H9 (cell line): ENCODE measurements around the gene CAPN8. TPM values are rescaled to one million over a fixed set of nuclear protein-coding genes. Genes with fewer than 3 reads are reported as not detected.

Experiments
- DNase-seq: peaks from one replicate; pipeline ENCODE4 v3.0.0-alpha.2; 2017
- H2AFZ ChIP-seq: one replicate; pipeline ENCODE4 v1.6.1; 2013; ENCODE audit warnings: mild to moderate bottlenecking, low read length, control low read depth, moderate library complexity
- H2AK5ac ChIP-seq: 2 replicates; pipeline ENCODE4 v1.6.1; 2013; ENCODE audit warnings: low read length, control low read depth, mixed read lengths; ENCODE audit not compliant: insufficient read length
- H2BK120ac ChIP-seq: one replicate; pipeline ENCODE4 v1.6.1; 2013; ENCODE audit warnings: low read depth, mild to moderate bottlenecking, low read length, control low read depth, inconsistent platforms; ENCODE audit not compliant: poor library complexity, severe bottlenecking
- H2BK12ac ChIP-seq: 2 replicates; pipeline ENCODE4 v1.6.1; 2013; ENCODE audit warnings: low read length, control low read depth, mixed read lengths, low read depth; ENCODE audit not compliant: insufficient read length
- H2BK15ac ChIP-seq: 2 replicates; pipeline ENCODE4 v1.6.1; 2013; ENCODE audit warnings: low read depth, low read length, control low read depth
- H2BK20ac ChIP-seq: one replicate; pipeline ENCODE4 v1.6.1; 2013; ENCODE audit warnings: low read depth, mild to moderate bottlenecking, low read length, control low read depth, inconsistent platforms; ENCODE audit not compliant: poor library complexity, severe bottlenecking
- H2BK5ac ChIP-seq: 2 replicates; pipeline ENCODE4 v1.6.1; 2013; ENCODE audit warnings: low read length, control low read depth, mixed read lengths; ENCODE audit not compliant: insufficient read length
- H3K14ac ChIP-seq: 2 replicates; pipeline ENCODE4 v1.6.1; 2013; ENCODE audit warnings: low read length, control low read depth; ENCODE audit not compliant: insufficient read depth
- H3K18ac ChIP-seq: 2 replicates; pipeline ENCODE4 v1.6.1; 2013; ENCODE audit warnings: low read depth, mild to moderate bottlenecking, mixed read lengths, low read length, control low read depth; ENCODE audit not compliant: insufficient read length
- H3K23ac ChIP-seq: 2 replicates; pipeline ENCODE4 v1.6.1; 2013; ENCODE audit warnings: low read length, control low read depth, mixed read lengths, low read depth; ENCODE audit not compliant: insufficient read length
- H3K23me2 ChIP-seq: 2 replicates; pipeline ENCODE4 v1.6.1; 2013; ENCODE audit warnings: low read depth, mild to moderate bottlenecking, mixed read lengths, low read length, control low read depth; ENCODE audit not compliant: insufficient read length, poor library complexity, severe bottlenecking
- H3K27ac ChIP-seq: 2 replicates; pipeline ENCODE4 v1.5.1; 2013; ENCODE audit warnings: low read length, control low read depth, mixed read lengths, low read depth; ENCODE audit not compliant: insufficient read length
- H3K27me3 ChIP-seq: 2 replicates; pipeline ENCODE4 v1.6.1; 2013; ENCODE audit warnings: low read length, control low read depth, inconsistent platforms; ENCODE audit not compliant: insufficient read depth
- H3K4ac ChIP-seq: 2 replicates; pipeline ENCODE4 v1.6.1; 2013; ENCODE audit warnings: low read depth, mild to moderate bottlenecking, control low read depth, inconsistent platforms, low read length, moderate library complexity
- H3K4me1 ChIP-seq: 2 replicates; pipeline ENCODE4 v1.6.1; 2013; ENCODE audit warnings: low read length, control low read depth, inconsistent platforms; ENCODE audit not compliant: insufficient read depth
- H3K4me2 ChIP-seq: 2 replicates; pipeline ENCODE4 v1.6.1; 2013; ENCODE audit warnings: low read length, control low read depth, mixed read lengths; ENCODE audit not compliant: insufficient read length, insufficient read depth
- H3K56ac ChIP-seq: 2 replicates; pipeline ENCODE4 v1.6.1; 2013; ENCODE audit warnings: low read depth, mild to moderate bottlenecking, mixed read lengths, low read length, control low read depth; ENCODE audit not compliant: insufficient read length
- H3K79me1 ChIP-seq: 2 replicates; pipeline ENCODE4 v1.6.1; 2013; ENCODE audit warnings: low read depth, mild to moderate bottlenecking, moderate library complexity, low read length, control low read depth, inconsistent platforms; ENCODE audit not compliant: insufficient read depth, poor library complexity, severe bottlenecking
- H3K79me2 ChIP-seq: 2 replicates; pipeline ENCODE4 v1.6.1; 2013; ENCODE audit warnings: low read length, control low read depth, inconsistent platforms; ENCODE audit not compliant: insufficient read depth
- H3K9ac ChIP-seq: 2 replicates; pipeline ENCODE4 v1.6.1; 2013; ENCODE audit warnings: low read length, control low read depth, mixed read lengths; ENCODE audit not compliant: insufficient read length; ENCODE audit errors: extremely low read depth
- H3K9me3 ChIP-seq: one replicate; pipeline ENCODE4 v1.6.1; 2013; ENCODE audit warnings: low read depth, low read length, inconsistent platforms; ENCODE audit not compliant: control insufficient read depth
- H3T11ph ChIP-seq: one replicate; pipeline ENCODE4 v1.6.1; 2013; ENCODE audit warnings: mild to moderate bottlenecking, low read length, control low read depth, inconsistent platforms
- H4K20me1 ChIP-seq: one replicate; pipeline ENCODE4 v1.6.1; 2013; ENCODE audit not compliant: control insufficient read depth, insufficient read length, insufficient read depth
- H4K5ac ChIP-seq: 2 replicates; pipeline ENCODE4 v1.6.1; 2013; ENCODE audit warnings: low read depth, mild to moderate bottlenecking, mixed read lengths, low read length, control low read depth; ENCODE audit not compliant: insufficient read length
- H4K8ac ChIP-seq: replicated peaks from 2 replicates; pipeline ENCODE4 v1.6.1; 2013; ENCODE audit warnings: low read length, control low read depth, mixed read lengths, low read depth; ENCODE audit not compliant: insufficient read length
- H4K91ac ChIP-seq: 2 replicates; pipeline ENCODE4 v1.6.1; 2013; ENCODE audit warnings: low read depth, mild to moderate bottlenecking, moderate library complexity, mixed read lengths, low read length, control low read depth; ENCODE audit not compliant: insufficient read length
- H3K27ac Mint-ChIP-seq, 3 experiments: 2 replicates in 2 of 3; 3 replicates in 1 of 3; pipeline ENCODE4 v1.8.0; 2020 to 2021; ENCODE audit warnings: mixed read lengths in 3 of 3, mild to moderate bottlenecking in 1 of 3, moderate library complexity in 1 of 3
- H3K27me3 Mint-ChIP-seq: 2 replicates; pipeline ENCODE4 v1.8.0; 2021; ENCODE audit warnings: low read depth, mild to moderate bottlenecking, moderate library complexity, mixed read lengths
- H3K36me3 Mint-ChIP-seq, 3 experiments: 2 replicates in 2 of 3; 3 replicates in 1 of 3; pipeline ENCODE4 v1.8.0; 2020 to 2021; ENCODE audit warnings: low read depth in 3 of 3, mixed read lengths in 3 of 3; ENCODE audit not compliant: insufficient read depth in 1 of 3
- H3K4me1 Mint-ChIP-seq, 2 experiments: 2 replicates each; pipeline ENCODE4 v1.8.0; 2020; ENCODE audit warnings: mixed read lengths in 2 of 2
- H3K4me3 Mint-ChIP-seq, 2 experiments: 2 replicates in 1 of 2; 3 replicates in 1 of 2; pipeline ENCODE4 v1.8.0; 2020 to 2021; ENCODE audit warnings: mild to moderate bottlenecking in 2 of 2, mixed read lengths in 2 of 2, moderate library complexity in 1 of 2
- H3K9me3 Mint-ChIP-seq, 2 experiments: 2 replicates in 1 of 2; 3 replicates in 1 of 2; pipeline ENCODE4 v1.8.0; 2020; ENCODE audit warnings: mild to moderate bottlenecking in 2 of 2, mixed read lengths in 2 of 2, moderate library complexity in 1 of 2
- WGBS: extraction: QIAGEN DNeasy Blood & Tissue Kit; methylation state at CpG from one replicate; pipeline ENCODE4 v1.1.7; 2013; ENCODE audit warnings: missing lambda C conversion rate, low lambda C conversion rate, mixed read lengths; ENCODE audit not compliant: insufficient read length; ENCODE audit errors: extremely low coverage; 5-methylcytosine and 5-hydroxymethylcytosine counted together
- total RNA-seq: library from RNA; stranded (reverse); gene quantifications from 2 replicates; pipeline ENCODE4 v1.2.1, GENCODE V29; 2021
- TF ChIP-seq, protein P1 (sequence below): fragments of 200-600 bp; sonication (generic); conservative IDR thresholded peaks from 3 replicates; pipeline ENCODE4 v1.8.0; 2021; ENCODE audit warnings: antibody characterized with exemption, mild to moderate bottlenecking

CAPN8 gene
- total RNA-seq, 1 experiment from 2014 or later: not detected

DNA sequence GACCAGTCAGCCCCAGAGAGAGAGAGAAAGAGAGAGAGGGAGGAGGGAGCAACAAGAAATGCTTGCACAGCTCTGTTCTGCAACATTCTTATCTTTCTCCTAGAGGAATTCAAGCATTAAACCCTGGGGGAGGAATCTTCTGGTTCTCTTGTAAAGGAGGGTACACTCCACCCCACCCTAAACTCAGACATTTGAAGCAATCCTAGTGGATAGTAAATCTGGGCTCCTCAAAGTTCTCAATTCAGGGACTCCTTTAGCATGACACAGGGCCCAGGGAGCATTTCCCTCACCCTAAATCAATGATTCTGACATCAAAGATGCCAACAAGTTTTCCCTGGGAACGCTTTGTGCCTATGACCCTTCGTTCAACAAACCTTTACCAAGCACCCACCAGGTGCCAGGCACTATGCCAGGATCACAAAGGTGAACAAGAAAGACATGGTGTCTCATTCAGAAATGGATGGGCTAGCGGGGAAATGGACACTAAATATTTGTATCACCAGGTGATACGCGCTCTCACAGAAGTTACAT, 35.0 kb upstream of the CAPN8 start:
- no peak overlapping the region for H4K5ac ChIP-seq
- no peak overlapping the region for H3K56ac ChIP-seq
- TF ChIP-seq, protein P1, sequence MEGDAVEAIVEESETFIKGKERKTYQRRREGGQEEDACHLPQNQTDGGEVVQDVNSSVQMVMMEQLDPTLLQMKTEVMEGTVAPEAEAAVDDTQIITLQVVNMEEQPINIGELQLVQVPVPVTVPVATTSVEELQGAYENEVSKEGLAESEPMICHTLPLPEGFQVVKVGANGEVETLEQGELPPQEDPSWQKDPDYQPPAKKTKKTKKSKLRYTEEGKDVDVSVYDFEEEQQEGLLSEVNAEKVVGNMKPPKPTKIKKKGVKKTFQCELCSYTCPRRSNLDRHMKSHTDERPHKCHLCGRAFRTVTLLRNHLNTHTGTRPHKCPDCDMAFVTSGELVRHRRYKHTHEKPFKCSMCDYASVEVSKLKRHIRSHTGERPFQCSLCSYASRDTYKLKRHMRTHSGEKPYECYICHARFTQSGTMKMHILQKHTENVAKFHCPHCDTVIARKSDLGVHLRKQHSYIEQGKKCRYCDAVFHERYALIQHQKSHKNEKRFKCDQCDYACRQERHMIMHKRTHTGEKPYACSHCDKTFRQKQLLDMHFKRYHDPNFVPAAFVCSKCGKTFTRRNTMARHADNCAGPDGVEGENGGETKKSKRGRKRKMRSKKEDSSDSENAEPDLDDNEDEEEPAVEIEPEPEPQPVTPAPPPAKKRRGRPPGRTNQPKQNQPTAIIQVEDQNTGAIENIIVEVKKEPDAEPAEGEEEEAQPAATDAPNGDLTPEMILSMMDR: no peak
- no peaks in the 10 kb centered on the region for H3K79me1 ChIP-seq
- H2BK5ac ChIP-seq: no peak overlapping the region
- no peak overlapping the region for H4K91ac ChIP-seq
- no peak overlapping the region for H3K14ac ChIP-seq
- no peak overlapping the region for H2BK120ac ChIP-seq
- H3K79me2 ChIP-seq: no peaks in the 10 kb centered on the region
- no CpG with 5 or more reads among the region's 5 CpGs for WGBS
- H3K4me2 ChIP-seq: no peak overlapping the region
- no peak overlapping the region for H2BK20ac ChIP-seq
- H3K18ac ChIP-seq: no peak overlapping the region
- H3K9ac ChIP-seq: no peak overlapping the region
- no peak overlapping the region for H2AFZ ChIP-seq
- no peak for DNase-seq
- H2AK5ac ChIP-seq: no peak overlapping the region
- H3K4ac ChIP-seq: no peak overlapping the region
- H4K20me1 ChIP-seq: no peaks in the 10 kb centered on the region
- H3T11ph ChIP-seq: no peak overlapping the region
- H3K27ac Mint-ChIP-seq: no peak overlapping the region
- H3K4me1 ChIP-seq: no peaks in the 10 kb centered on the region
- no peak overlapping the region for H3K27ac ChIP-seq
- H3K9me3 ChIP-seq: no peaks in the 10 kb centered on the region
- no peaks in the 10 kb centered on the region for H3K27me3 ChIP-seq
- no peak overlapping the region for H2BK15ac ChIP-seq
- no peak overlapping the region for H3K23ac ChIP-seq
- no peaks in the 10 kb centered on the region for H3K23me2 ChIP-seq
- peaks cover 17% of the 10 kb centered on the region in 2 experiments for H3K4me1 Mint-ChIP-seq
- peaks cover 2% of the 10 kb centered on the region for H3K27me3 Mint-ChIP-seq
- H3K4me3 Mint-ChIP-seq: no peak overlapping the region
- H3K9me3 Mint-ChIP-seq: no peaks in the 10 kb centered on the region; a peak in 1 of 5 replicates
- no peak overlapping the region for H2BK12ac ChIP-seq
- H3K36me3 Mint-ChIP-seq: no peaks in the 10 kb centered on the region
- H4K8ac ChIP-seq: no peak overlapping the region
